NCI-H510A (cell line): ENCODE measurements around the gene SLC28A1.

Experiments used
- DNase-seq: peaks from one replicate; lab custom pipeline; 2025; lab: John Stamatoyannopoulos, UW

The SLC28A1 gene

DNA sequence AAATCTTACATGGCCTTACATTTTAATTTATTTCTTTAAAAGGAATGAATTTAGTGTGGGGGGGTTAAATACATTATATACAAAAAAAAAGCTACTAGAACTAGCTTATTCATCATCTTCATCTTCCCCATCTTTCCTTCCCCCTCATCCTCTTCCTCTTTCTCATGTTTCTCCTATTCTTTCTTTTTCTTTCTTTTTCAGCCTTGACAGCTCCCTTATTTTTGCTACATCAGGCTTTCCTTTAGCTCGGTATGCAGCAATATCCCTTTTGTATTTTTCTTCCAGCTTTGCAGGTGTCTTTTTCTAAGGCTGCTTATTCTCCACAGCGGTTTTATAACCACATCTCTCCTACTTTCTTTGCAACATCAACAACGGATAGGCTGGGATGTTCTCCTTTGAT is 55.9 kb downstream of the SLC28A1 start:
- DNase-seq, result no peak

DNA sequence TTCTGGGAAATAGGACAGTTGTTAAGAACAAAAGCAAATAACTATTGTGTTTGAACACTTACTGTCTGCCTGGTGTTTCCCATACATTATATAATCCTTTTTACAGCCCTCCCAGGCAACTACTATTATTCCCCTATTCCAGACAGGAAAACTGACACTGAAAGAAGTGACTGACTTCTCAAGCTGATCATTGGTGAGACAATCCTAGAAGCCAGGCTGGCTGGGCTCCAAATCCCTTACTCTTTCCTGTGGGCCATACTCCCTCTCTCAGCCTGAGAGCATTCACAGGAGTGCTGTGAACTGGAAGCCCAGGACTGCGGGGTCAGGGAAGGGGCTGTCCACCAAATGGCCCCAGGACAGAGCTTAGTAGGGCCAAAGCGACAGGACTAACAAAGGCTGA is 58.0 kb downstream of the SLC28A1 start:
- no peak for DNase-seq

DNA sequence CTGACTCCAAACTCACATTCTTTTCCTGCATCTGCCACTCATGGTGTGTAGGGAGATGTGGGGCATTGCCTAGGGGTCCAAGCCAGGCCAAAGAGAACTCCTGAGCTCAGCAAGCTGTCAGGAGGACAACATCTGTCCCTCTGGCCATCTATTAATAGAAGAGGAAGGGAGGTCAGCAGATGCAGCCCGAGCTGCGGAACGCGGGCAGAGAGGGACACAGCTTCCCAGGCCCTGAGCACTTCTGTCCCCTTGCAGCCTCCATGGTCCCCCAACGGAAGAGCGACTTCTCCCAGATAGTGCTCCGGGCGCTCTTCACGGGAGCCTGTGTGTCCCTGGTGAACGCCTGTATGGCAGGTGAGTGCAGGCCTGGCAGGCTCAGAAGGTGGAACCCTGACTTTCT is 59.8 kb downstream of the SLC28A1 start:
- DNase-seq, result no peak

DNA sequence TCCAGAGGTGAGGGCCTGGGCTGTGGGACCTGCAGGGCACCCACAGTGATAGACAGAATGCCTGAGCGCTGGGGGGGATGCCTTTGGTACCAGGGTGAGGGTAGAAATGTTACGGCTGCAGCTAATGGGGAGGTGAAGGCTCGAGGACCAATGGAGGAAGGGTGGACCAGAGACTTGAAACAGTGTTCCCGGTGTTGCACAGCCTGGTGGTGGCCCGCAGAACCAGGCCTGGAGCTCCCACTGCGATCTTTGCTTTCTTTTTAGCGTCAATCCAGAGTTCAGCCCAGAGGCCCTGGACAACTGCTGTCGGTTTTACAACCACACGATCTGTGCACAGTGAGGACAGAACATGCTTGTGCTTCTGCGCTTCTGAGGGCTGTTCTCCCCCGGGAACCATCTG is 60.4 kb downstream of the SLC28A1 start:
- no peak for DNase-seq

DNA sequence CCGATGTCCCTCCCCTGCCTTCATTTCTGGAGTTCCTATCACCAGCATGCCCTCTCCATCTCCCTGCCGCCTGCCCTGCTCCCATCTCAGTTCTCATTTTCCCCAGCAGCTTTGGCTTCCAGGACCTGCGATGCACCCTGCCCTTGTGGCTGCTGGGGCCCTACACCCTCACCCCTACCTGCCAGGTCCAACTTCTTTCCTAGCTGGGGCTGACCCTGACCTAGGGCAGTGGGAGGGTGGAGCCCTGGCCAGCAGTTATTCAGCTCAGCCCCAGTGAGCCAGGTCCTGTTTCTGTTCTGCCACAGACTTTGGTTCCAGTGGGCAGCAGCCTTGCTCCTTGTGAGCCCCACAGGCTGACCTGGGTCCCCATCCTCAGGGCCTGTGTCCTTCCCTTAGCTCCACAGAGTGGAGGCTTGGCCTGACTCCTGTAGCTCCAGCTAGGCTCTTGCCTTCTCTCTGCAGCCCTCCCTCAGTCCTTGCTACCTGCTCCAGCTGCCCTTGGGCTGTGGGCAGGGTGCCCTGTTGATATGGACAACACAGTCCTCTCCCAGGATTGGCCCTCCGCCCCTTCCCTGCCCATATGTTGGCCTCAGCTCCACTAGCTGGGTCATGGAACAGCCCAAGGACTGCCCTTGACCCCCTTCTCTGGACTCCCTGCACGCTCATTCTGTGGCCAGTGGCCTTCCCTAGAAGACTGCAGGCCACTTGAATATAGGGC is 62.5 kb downstream of the SLC28A1 start:
- DNase-seq, result no peak

DNA sequence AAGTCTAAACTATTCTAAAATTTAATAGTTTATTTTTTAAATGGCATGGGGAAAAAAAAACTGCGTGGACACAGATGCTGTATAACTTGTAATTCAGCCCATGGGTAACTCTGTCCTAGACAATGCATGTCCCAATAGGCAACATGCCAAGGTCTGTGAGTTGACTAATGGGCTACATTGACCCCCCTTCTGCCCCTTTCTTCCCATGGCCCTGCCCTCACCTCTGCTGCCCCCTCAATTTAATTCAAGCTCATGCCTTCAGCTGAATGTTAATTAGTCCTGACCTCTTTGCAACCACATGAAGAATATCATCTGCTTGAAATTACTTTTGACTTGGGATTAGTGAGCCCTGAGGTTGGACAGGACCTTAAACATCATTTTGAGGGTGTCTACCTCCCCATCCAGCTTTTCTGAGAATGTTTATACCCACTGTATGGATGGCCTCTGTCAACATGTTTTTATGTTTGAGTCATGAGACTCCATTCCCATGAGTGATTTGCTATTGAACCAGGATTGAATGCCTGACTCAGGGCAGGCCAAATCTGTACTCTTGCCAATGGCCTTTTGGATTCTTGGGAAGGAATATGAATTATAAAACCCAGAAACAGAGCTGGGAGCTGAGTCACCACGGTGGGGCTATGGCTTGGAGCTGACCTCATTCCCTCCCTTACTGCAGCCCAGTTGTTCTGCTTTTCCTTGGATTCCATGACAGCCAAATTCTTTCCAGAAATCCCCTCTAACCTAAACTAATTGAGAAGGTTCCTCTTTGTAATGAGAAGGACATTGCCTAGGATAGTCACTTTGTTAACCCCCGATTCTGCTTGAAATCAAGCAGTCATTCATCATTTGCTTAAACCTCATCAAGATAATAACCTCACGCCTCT is 63.7 kb downstream of the SLC28A1 start:
- no peak for DNase-seq

DNA sequence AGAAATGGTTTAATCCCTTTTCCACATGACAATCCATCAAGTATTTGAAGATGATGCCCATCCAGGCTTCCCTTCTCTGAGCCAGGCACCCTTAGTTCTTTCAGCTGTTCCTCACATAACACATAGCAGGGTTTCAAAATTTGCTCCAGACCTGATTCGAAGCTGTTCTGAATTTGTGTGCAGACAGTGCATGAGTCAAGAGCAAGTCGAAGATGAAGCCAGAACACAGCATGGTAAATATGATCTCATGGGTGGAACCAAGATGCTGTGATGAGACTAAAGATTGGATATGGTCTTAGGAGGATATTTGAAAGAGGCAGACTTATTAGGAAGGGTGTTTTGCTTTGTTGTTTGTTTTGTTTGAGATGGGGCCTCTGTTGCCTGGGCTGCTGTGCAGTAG is 64.6 kb downstream of the SLC28A1 start:
- no peak for DNase-seq

DNA sequence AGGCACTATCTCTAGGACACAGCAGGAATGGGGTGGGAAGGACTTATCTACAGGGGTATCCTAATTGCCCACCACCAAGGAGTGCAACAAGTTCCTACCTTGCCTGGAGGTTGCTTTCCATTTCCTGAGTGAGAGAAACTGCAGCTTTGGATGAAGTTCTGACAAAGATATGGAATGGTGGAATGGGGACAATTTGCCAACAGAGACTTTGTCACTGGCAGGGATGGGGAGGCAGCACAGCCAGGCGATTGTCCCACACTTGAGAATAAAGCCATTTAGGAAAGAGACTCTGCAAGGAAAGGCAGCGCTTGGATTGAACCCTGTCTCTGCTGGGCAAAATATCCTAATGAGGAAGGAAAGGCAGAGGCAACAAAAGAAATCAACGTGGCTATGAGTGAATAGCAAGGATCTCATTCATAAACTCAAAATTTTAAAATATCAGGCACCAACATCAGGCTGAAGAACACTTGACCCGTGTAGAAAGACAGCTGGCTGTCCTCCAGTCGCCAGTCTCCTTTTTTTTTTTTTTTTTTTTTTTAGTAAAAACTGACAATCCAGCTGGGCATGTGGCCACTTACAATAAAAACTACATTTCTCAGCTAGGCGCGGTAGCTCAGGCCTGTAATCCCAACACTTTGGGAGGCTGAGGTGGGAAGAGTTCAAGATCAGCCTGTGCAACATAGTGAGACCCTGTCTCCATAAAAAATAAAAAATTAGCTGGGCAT is 65.5 kb downstream of the SLC28A1 start:
- no peak for DNase-seq

DNA sequence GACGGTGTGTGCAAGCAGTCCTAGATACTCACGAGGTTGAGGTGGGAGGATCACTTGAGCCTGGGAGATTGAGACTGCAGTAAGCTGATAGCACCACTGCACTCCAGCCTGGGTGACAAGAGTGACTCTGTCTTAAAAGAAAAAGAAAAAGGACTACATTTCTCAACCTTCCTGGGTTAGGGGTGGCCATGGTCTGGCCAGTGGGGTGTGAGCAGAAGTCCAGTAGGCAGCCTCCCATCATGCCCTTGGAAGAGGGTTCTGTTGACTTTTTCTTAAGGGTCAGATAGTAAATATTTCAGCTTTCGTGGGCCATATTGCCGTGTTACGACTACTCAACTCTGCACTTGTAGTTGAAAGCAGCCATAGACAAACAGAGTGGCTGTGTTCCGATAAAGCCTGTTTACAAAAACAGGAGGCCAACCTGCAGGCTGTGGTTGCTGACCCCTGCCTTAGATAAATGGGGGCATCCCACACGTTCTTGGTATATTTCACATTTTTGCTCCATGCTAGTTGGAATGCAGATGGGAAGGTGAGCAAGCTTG is 66.2 kb downstream of the SLC28A1 start:
- no peak for DNase-seq

DNA sequence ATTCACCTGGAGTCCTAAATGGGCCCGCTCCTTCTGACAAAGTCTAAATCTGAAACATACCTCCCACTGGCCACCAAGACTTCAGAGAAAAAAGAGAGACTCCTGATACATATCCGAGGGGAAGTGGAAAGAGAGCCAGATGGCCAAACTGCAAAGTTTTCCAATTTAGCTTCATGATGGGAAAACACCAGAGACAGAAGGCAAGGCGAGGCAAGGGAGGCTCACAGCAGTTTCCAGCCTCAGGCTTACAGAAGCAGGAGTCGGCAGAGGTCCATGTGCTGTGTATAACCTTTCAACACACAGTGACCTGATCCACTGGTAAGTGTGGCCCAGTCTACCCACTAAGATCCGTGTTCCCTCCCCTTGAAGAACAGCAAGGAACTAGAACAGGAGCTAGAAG is 67.3 kb downstream of the SLC28A1 start:
- DNase-seq, result no peak

DNA sequence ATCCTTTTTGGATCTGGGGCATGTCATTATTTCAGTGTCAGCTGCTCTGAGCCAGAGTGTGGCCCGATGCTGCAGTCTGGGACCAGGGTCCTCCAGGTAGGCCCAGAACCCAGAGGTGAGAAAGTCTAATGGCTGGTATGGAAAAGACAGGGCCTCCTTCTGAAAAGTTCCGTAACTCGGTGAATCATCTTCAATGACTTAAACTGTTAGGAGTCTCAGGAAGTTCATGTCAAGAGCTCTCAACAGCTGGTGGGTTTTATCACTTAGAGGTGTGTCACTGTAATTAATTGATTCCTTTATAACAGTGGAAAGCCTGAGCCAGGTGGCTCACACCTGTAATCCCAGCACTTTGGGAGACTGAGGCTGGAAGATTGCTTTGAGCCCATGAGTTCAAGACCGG is 68.7 kb downstream of the SLC28A1 start:
- DNase-seq, result no peak

DNA sequence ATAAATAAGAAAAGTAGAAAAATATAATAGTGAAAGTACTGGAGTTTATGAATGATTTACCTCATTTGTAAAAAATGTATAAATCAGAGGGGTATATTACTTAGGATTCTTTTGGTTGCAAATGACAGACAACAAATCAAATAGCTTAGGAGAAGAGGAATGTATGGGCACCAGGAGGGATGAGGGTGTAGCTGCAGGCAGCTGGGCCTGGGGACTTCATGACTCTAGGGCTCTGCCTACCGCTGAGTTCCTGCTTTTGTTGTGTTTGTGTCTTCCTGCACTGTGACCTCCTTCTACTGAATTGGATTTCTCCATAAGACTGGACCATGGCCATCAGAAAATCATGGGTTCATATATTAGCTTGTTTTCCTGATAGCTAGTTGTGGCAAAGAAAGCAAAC is 69.3 kb downstream of the SLC28A1 start:
- DNase-seq, result no peak

DNA sequence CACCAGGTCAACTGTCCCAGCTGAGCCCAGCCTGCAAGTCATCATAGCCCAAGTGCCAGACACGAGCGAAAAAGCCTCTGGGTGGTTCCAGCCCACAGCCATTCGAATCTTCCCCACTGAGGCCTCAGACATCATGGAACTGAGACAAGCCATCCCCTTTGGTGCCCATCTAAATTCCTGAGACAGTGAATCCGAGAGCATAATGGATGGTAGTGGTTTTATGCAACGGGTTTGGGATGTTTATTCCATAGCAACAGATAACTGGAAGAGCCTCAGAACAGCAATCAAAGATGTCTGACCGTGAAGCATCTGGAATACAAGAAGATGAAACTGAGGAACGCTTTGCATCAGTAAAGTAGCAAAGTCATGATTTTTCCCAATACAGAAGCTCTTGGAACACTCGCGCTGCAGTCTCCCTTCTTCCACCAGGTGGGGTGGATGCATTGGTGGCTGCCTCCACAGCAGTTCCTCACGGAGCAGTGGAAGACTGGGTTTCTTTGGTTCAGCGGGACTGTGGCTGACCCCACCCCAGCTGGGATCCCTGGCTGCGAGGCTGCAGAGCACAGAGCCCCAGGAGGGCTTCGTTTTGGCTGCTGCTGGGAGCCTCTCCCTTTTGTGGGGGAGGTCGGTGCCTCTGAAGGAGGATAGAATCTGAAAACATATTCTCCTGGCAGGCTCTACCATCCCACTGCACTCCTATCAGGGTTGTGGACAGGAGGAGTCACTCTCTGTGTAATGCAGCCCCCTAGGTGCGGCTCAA is 70.8 kb downstream of the SLC28A1 start:
- no peak for DNase-seq

DNA sequence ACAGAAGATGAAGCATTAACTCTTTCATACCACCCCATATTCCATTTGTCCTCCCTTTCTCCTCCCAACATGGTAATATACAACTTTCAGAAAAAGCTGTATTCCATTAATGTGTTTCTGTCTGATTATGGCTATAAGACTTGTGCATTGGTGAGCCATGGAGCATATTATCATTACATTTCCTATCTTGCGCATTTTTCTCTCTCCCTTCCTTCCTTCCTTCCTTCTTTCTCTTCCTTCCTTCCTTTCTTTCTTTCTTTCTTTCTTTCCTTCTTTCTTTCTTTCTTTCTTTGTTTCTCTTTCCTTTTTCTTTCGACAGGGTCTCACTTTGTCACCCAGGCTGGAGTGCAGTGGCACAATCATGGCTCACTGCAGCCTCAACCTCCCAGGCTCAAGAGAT is 71.7 kb downstream of the SLC28A1 start:
- DNase-seq, result no peak

DNA sequence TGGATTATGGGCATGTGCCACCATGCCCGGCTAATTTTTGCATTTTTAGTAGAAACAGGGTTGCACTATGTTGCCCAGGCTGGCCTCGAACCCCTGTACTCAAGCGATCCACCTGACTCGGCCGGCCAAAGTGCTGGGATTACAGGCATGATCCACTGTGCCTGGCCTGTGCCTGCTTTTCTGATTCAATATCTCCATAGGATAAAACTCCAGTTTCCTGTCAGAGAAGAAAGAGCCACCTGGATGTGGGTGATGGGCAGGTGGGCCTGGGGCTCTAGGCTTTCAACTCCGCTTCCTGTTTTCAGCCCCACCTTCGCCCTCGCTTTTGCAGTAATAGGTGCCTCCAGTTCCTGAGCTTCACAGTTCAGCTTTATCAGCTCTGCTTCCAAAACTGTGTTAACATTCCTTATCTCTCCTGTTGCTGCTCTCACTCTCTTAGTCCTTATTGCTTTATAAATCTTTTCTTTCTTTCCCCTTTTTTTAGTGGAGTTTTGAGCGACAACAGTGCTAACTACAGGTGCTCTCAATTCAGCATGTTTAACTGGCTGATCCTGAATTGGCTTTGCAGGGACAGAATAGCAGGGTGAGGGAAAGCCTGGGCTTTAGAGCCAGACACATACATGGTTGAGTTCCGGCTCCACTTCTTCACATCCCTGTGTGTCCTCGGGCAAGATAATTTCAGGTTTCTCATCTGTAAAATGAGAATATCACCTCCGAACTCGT is 76.1 kb downstream of the SLC28A1 start:
- no peak for DNase-seq

DNA sequence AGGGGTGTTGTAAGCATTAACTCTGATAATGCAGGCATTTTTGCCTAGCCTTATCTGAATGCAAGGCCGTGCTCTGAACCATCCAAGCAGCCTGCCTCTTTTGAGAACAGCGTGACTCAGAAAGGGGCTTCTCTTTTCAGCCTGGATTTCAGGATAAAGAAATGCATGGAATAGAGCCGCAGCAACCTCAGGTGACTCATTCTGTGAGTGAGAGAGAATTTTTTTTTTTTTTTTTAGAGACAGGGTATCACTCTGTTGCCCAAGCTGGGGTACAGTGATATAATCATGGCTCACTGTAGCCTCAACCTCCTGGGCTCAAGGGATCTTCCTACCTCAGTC is 76.6 kb downstream of the SLC28A1 start:
- DNase-seq, result no peak

DNA sequence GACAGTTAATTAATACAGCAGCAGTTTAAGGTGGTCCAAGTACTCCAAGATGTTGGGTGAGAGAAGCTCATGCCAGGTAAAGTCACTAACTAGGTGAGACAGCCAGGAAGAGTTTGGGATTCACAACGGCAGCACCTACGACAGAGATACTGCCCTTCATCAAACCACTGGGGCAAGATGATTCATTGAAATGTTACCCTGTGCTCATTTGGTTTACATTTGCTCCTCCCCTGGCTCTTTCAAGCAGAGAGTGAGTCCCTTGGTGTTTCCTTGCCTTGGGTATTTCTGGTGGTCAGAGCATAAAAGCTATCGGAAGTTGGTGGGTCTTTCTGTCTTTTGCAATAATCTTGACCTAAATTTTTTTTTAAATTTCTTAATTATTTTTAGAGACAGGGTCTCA is 77.2 kb downstream of the SLC28A1 start:
- DNase-seq, result no peak

DNA sequence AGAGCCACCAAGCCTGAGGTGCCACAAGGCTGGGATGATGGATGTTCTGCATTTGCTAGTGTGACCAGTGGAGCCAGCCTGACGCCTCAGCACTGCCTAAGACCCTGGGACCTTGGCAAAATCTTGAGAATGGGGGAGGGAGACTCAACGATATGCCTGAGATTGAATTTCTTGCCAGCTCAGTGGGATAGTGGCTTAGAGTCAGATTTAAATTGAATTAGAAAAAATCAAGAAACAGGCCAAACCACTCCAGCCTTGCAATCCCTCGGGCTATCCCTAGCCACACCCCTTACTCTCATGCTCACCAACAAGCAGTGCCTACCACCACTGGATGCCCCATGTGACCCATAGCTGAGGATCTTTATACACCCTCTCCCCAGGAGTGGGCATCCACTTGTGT is 78.5 kb downstream of the SLC28A1 start:
- DNase-seq, result no peak

DNA sequence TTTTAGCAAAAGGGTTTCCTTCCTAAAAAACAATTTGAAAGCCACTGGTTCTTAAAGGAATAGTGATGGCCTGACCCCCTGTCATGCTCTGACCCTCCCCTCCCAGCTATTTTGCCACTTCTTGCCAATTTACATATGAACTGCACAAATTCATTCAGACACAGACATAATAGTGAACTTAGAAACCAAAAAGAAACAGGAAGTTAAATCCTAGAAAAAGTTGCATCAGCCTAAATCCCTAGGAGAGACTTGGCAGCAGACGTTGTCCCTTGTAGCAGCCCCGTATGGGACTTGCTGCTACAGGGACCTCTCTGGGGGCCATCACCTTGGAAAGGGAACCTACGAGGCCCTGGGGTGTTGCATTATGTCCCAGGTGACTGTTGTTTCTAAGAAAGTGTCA is 82.9 kb downstream of the SLC28A1 start:
- no peak for DNase-seq

DNA sequence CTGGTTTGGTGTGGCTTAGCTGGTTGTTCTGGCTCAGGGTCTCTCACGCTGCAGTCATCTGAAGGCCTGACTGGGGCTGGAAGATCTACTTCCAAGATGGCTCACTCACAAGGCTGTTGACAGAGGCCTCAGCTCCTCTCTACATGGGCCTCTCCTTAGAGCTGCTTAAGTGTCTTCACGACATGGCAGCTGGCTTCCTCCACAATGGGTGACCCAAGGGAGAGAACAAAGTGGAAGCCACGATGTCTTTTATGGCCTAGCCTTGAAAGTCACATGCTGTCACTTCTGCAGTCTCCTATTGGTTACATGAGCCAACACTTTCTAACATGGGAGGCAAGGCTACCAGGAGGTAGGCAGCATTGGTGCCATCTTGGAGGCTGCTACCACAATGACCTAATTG is 83.8 kb downstream of the SLC28A1 start:
- DNase-seq, result no peak

DNA sequence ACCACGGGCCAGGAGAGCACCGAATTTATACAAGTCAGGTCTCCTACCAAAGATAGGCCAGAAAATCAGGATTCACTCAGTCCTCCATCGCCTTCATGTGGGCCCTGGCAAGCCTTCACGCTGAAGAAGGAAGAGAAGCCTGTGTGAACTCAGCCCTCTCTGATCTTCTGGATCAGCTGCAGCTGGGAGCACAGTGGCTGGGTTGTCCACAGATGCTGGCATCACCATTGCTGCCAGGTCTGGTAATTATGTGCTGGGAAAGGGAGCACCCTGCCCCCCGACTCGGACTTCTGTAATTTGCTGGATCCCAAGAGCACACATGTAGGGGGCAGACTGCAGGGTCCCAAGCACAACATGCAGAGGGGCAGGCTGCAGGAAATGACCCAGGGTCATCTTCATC is 84.8 kb downstream of the SLC28A1 start:
- no peak for DNase-seq
